Effector memory CD4-positive, alpha-beta T cell (primary cell): Measurements from ENCODE around the gene GGCX.
"Not testable (repeated sequence)": the region's sequence is repeated elsewhere in the genome, so short reads cannot be mapped to it uniquely, and the experiment has no call there.

Experiments
- DNase-seq, 3 donors: peaks; one replicate each; pipeline ENCODE4 v3.0.0-alpha.2; 2020
- H3K27ac ChIP-seq: 2 replicates; pipeline ENCODE4 v1.7.0; 2013; ENCODE audit warnings: mild to moderate bottlenecking, low read length, moderate library complexity; ENCODE audit not compliant: insufficient read depth, poor library complexity, severe bottlenecking
- H3K27me3 ChIP-seq: replicated peaks from 2 replicates; pipeline ENCODE4 v1.7.0; 2013; ENCODE audit warnings: mild to moderate bottlenecking, low read length; ENCODE audit not compliant: insufficient read depth, control insufficient read depth, poor library complexity, severe bottlenecking
- H3K36me3 ChIP-seq: 2 replicates; pipeline ENCODE4 v1.7.0; 2013; ENCODE audit warnings: mild to moderate bottlenecking, low read length, moderate library complexity; ENCODE audit not compliant: control insufficient read depth, insufficient read depth
- H3K4me1 ChIP-seq: 2 replicates; pipeline ENCODE4 v1.7.0; 2013; ENCODE audit warnings: low read length, mild to moderate bottlenecking; ENCODE audit not compliant: control insufficient read depth, insufficient read depth, poor library complexity, severe bottlenecking
- H3K4me3 ChIP-seq: 2 replicates; pipeline ENCODE4 v1.7.0; 2013; ENCODE audit warnings: low read length, low read depth, mild to moderate bottlenecking; ENCODE audit not compliant: insufficient read depth, poor library complexity, severe bottlenecking
- H3K9me3 ChIP-seq: 2 replicates; pipeline ENCODE4 v1.7.0; 2013; ENCODE audit warnings: mild to moderate bottlenecking, low read length, moderate library complexity; ENCODE audit not compliant: control insufficient read depth
- total RNA-seq, 3 donors: gene quantifications; one replicate each; lab custom pipeline; 2026; lab: John Stamatoyannopoulos, UW

The GGCX gene
- 22.5 to 25.4 (median 24.4) reads per million in 3 donors for total RNA-seq

DNA sequence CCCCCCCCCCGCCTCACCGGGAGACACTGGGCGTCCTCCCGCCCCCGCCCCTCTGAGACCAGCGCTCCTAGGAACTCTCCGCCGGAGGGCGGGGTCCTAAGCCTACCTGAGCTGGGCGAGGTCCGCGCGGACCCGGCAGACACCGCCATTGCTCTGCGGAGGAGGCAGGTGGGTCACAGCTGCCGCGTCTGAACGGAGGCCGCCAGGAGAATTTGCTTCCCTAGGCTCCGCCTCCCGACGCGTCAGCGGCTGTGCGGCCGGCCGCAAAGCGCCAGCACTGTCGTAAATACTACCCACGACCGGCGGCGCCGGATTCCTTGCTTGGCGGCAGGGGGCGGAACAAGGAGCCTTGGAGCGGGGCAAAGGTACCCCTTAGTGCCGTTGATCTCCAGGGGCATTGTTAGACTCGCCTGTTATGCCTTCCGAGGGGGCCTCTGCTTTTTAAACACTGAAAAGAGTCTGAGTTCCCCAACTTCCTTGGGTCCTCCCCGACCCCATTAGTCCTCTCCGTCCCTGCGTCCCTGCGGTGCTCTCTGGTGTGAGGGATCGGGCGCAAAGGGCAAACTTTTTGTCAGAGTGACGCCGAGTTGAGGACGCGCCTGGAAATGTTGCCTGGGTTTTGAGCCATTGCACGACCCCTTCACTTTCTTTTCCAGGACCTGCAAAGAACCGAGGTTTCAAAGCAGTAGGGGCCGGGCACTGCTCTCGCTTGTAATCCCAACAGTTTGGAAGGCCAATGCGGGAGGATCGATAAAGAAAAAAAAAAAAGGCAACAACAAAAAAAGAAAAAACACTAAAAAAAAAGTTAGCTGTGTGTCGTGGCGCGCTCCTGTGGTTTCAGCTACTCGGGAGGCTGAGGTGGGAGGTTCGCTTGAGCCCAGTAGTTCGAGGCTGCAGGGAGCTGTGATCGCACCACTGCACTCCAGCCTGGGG is at the start of gene GGCX:
Gene GGCX, minus strand, starts transcription at position 214 of the 933 bp plus-strand sequence. Its CDS starts 65 bp downstream, at position 149.
- peak within 1 kb of the TSS; percentile 90 for H3K4me3 ChIP-seq
- H3K9me3 ChIP-seq: no peaks in the 10 kb centered on the region
- H3K27me3 ChIP-seq: no peaks in the 10 kb centered on the region
- DNase-seq: peak; percentile 87 to 92 (median 91)
- peaks cover 10% of the 10 kb centered on the region for H3K36me3 ChIP-seq
- peak within 1 kb of the TSS; percentile 79 for H3K27ac ChIP-seq
- H3K4me1 ChIP-seq: peaks cover 10% of the 10 kb centered on the region

- DNase-seq: no peak
- Histone ChIP-seq H3K9me3 (no peaks in the 10 kb centered on the region), H3K36me3 (peaks cover 10% of the 10 kb centered on the region), H3K4me1 (peaks cover 7% of the 10 kb centered on the region), H3K4me3 (no peak overlapping the region), H3K27ac (no peak overlapping the region), H3K27me3 (no peaks in the 10 kb centered on the region)
Observed at GRCh38 chr2:85607268-85608215, 46.2 kb upstream of the GGCX start.

- H3K4me1 ChIP-seq: peaks cover 13% of the 10 kb centered on the region
- no peaks in the 10 kb centered on the region for H3K9me3 ChIP-seq
- H3K4me3 ChIP-seq: no peak overlapping the region
- H3K36me3 ChIP-seq: peaks cover 10% of the 10 kb centered on the region
- no peak for DNase-seq
- H3K27me3 ChIP-seq: no peaks in the 10 kb centered on the region
- H3K27ac ChIP-seq: no peak overlapping the region
Observed at GRCh38 chr2:85606116-85606455, 44.8 kb upstream of the GGCX start.

- H3K4me1 ChIP-seq: peaks cover 13% of the 10 kb centered on the region
- no peaks in the 10 kb centered on the region for H3K9me3 ChIP-seq
- DNase-seq: no peak
- H3K36me3 ChIP-seq: peaks cover 10% of the 10 kb centered on the region
- H3K27me3 ChIP-seq: no peaks in the 10 kb centered on the region
- no peak overlapping the region for H3K27ac ChIP-seq
- H3K4me3 ChIP-seq: no peak overlapping the region
Observed at GRCh38 chr2:85605406-85606115, 44.3 kb upstream of the GGCX start.

DNA sequence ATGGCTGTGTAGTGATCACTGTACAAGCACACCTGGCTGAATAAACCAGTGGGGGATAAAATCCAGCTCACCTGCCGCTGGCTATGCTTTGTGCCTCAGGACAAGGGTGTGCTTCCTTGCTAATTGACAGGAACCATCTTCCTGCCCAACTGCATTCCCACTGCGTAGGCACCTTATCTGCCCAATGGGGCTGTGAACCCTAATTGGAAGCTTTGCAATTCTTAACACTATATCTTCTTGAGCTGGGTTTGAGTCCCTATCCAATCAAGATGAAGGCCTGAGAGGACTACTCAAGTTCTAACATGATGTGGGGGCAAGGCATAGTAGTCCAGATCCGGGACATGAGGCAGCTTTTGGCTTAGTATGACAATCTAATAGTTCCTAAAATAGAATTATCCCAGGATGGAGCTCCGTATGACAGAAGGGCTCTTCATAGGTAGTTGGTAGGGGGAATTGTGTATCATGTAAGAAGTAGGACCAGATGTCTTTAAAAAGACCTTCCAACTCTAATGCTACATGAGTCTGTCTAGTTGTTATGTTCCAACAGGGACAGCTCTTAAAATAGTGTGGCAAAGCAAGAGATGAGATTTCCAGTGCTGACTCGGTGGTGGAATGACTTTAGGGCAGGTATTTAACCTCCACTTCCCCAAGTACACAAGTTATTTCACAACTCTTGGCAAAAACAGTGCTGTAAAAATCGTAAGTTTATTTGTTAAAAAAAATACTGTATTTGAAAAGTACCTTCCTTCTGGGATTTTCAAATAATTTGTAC is 43.5 kb upstream of the GGCX start:
- H3K27ac ChIP-seq: no peak overlapping the region
- no peak for DNase-seq
- no peaks in the 10 kb centered on the region for H3K9me3 ChIP-seq
- no peaks in the 10 kb centered on the region for H3K27me3 ChIP-seq
- H3K4me3 ChIP-seq: no peak overlapping the region
- peaks cover 13% of the 10 kb centered on the region for H3K4me1 ChIP-seq
- H3K36me3 ChIP-seq: peaks cover 10% of the 10 kb centered on the region

DNA sequence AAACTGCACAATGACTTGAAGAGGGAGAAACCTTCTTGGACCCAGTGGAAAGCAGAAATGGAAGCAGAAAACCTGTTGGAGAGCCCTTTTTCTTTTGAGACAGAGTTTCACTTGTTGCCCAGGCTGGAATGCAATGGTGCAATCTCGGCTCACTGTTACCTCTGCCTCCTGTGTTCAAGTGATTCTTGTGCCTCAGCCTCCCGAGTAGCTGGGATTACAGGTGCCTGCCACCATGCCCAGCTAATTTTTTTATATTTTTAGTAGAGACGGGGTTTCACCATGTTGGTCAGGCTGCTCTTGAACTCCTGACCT is 42.8 kb upstream of the GGCX start:
- not testable (repeated sequence) for H3K27ac ChIP-seq, H3K27me3 ChIP-seq, DNase-seq, H3K9me3 ChIP-seq, H3K4me3 ChIP-seq
- peaks cover 14% of the 10 kb centered on the region for H3K36me3 ChIP-seq
- H3K4me1 ChIP-seq: peaks cover 13% of the 10 kb centered on the region

DNA sequence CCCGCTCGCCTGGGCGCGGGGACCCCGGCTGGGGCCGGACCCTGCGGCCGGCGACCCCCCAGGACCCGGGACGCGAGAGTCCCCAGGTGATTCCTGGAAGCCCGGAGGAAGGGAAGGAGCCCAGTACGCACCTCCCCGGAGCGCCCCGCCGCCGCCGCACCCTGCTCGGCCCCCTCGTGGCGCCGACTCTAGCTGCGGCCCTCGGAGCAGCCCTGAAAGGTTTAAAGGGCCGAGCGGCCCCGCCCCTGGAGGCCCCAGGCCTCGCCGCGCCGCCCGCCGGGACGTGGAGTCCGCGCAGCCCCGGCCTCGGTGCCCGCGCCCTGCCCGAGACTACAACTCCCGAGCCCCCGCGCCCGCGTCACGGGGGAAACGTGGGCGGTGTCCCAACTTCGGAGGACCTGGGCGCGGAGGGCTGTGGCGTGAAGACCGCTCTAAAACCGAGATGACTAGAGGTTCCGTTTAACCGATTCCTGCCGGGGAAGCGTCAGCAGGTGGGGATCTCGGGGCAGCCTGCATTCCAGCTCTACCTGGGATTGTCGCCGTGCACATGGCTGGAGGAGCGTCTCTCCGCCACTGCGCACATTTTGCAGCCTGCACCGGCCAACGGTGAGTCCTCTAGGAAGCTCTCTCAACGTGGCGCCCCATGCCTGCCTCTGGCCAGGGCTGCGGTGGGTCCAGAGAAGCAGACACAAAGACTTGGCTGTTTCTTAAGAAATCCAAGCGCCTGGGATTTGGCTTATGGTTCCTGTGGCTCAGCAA is 41.4 kb upstream of the GGCX start, which contains the start of gene TMEM150A:
Gene TMEM150A, minus strand, starts transcription at position 223 of the 759 bp plus-strand sequence. CDS start 750 bp downstream, outside the sequence.
- peaks cover 13% of the 10 kb centered on the region for H3K4me1 ChIP-seq
- no peaks in the 10 kb centered on the region for H3K27me3 ChIP-seq
- no peaks in the 10 kb centered on the region for H3K9me3 ChIP-seq
- peak within 1 kb of the TSS; percentile 70 for H3K27ac ChIP-seq
- peaks cover 19% of the 10 kb centered on the region for H3K36me3 ChIP-seq
- DNase-seq: peak; percentile 75 to 77 (median 75)
- peak within 1 kb of the TSS; percentile 80 for H3K4me3 ChIP-seq

DNA sequence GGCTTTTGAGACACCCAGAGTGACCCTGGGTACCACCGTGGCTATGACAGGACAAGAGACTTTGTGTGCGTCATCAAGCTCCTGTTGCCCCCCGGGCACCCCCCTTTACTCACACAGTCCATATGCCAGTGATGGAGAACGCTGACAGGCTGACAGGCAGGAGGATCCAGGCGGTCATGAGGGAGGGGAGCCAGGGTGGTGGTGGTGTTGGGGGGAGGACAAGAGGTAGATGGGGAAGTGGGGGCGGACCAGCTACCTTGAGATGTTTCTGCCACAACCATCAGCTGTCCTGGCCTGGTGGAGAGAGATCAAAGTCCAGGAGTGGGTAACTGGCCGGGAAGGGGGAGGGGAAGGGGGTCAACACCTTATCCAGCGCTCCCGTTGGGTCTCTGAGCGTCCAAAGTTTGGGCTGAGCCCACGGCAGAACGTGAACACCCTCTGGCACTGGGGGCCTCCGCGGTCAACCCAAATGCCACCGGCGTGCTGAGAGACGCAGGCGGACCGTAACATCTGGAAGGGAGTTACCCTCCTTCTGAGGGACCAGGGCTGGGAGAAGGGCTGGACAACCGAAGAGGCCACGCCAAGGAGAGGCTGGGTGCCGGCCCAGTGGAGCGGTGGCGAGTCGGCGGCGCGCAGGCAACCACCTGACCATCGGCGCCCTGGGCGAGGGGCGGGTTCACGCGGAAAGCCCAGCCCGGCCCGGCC is 40.6 kb upstream of the GGCX start:
- no peaks in the 10 kb centered on the region for H3K27me3 ChIP-seq
- peaks cover 26% of the 10 kb centered on the region for H3K36me3 ChIP-seq
- peak overlapping the region; percentile 80 for H3K4me3 ChIP-seq
- H3K9me3 ChIP-seq: no peaks in the 10 kb centered on the region
- H3K4me1 ChIP-seq: peaks cover 13% of the 10 kb centered on the region
- DNase-seq: no peak
- H3K27ac ChIP-seq: peak overlapping the region; percentile 70
